A549 (cell line): ENCODE measurements around the gene MEF2B. TPM values are rescaled to one million over a fixed set of nuclear protein-coding genes. Genes with fewer than 3 reads are reported as not detected.
A peak's percentile ranks its signal among the peaks of the same experiment; 100 is the strongest.

Experiments used
- ATAC-seq, 2 experiments: fragments of 200-7000 bp in 1 of 2; fragments of >200 bp in 1 of 2; cut with Nextera tagmentation in 1 of 2; cut with Tn5 transposase in 1 of 2; 3 replicates each; pipeline versions ENCODE4 v1.8.0 to v1.9.1; 2018 to 2020; ENCODE audit warnings: mild to moderate bottlenecking in 1 of 2, moderate library complexity in 1 of 2
- CTCF ChIA-PET: fragments of 300-600 bp; sonication (Branson Sonifier 250); formaldehyde crosslinking; extraction: SDS; loops from one replicate; lab custom pipeline; 2021; ENCODE audit warnings: antibody characterized with exemption, inconsistent platforms; lab: Yijun Ruan, JAX
- POLR2A ChIA-PET: fragments of 350-600 bp; formaldehyde crosslinking; extraction: SDS; loops from one replicate; lab custom pipeline; 2021; ENCODE audit warnings: antibody characterized with exemption, inconsistent platforms; lab: Yijun Ruan, JAX
- DNase-seq, 2 experiments: peaks; one replicate each; pipeline versions ENCODE4 v3.0.0 to v3.0.0-alpha.2; 2011 to 2016; ENCODE audit warnings: low read depth in 1 of 2, low spot score in 1 of 2
- FAIRE-seq: peaks from 2 replicates; lab custom pipeline; 2011; peaks lifted over from hg19 to GRCh38; lab: Jason Lieb, UNC
- H3K27ac ChIP-seq, 2 experiments: fragments of >200 bp; sonication (Bioruptor Twin); formaldehyde crosslinking; 3 replicates each; pipeline ENCODE4 v1.5.1; 2016 to 2017
- H3K4me1 ChIP-seq: fragments of >200 bp; sonication (Bioruptor Twin); formaldehyde crosslinking; 3 replicates; pipeline ENCODE4 v1.6.1; 2016
- H3K4me2 ChIP-seq: fragments of >200 bp; sonication (Bioruptor Twin); formaldehyde crosslinking; 3 replicates; pipeline ENCODE4 v1.6.1; 2016
- H3K4me3 ChIP-seq: fragments of >200 bp; sonication (Bioruptor Twin); formaldehyde crosslinking; 3 replicates; pipeline ENCODE4 v1.5.1; 2016
- H3K9me3 ChIP-seq: fragments of >200 bp; sonication (Bioruptor Twin); formaldehyde crosslinking; 3 replicates; pipeline ENCODE4 v1.6.1; 2016
- E2F6 ChIP-seq: IDR thresholded peaks from 2 replicates; pipeline ENCODE4 v1.6.1; 2012; ENCODE audit warnings: low read depth, borderline replicate concordance
- EHMT2 ChIP-seq: fragments of 200-600 bp; sonication (generic); IDR thresholded peaks from 2 replicates; pipeline ENCODE4 v1.6.1; 2016; ENCODE audit warnings: antibody characterized with exemption, low read depth, mild to moderate bottlenecking, moderate library complexity
- HEYL ChIP-seq: fragments of 250-450 bp; sonication (Bioruptor Pico); IDR thresholded peaks from 2 replicates; pipeline ENCODE4 v1.8.0; 2021; ENCODE audit warnings: mild to moderate bottlenecking, moderate library complexity
- JUNB ChIP-seq: fragments of >200 bp; sonication (Bioruptor Twin); formaldehyde crosslinking; IDR thresholded peaks from 2 replicates; pipeline ENCODE4 v1.6.1; 2016
- MAFK ChIP-seq: fragments of 450-650 bp; IDR thresholded peaks from 2 replicates; pipeline ENCODE4 v1.6.1; 2014; ENCODE audit not compliant: partially characterized antibody
- NFE2L2 ChIP-seq: fragments of 150-350 bp; conservative IDR thresholded peaks from 2 replicates; pipeline ENCODE4 v1.6.1; 2014; ENCODE audit warnings: low read length
- NPAS2 ChIP-seq: fragments of 250-450 bp; sonication (Bioruptor Pico); IDR thresholded peaks from 2 replicates; pipeline ENCODE4 v1.8.0; 2022; ENCODE audit warnings: mild to moderate bottlenecking, moderate library complexity, borderline replicate concordance
- NR3C1 ChIP-seq: fragments of >200 bp; sonication (Bioruptor Twin); formaldehyde crosslinking; IDR thresholded peaks from 3 replicates; pipeline ENCODE4 v1.6.1; 2017
- PHF8 ChIP-seq: fragments of 200-600 bp; sonication (generic); IDR thresholded peaks from 2 replicates; pipeline ENCODE4 v1.6.1; 2016; ENCODE audit warnings: low read depth, mild to moderate bottlenecking, antibody characterized with exemption, moderate library complexity, borderline replicate concordance
- RARB ChIP-seq: fragments of 250-450 bp; sonication (Bioruptor Pico); IDR thresholded peaks from 2 replicates; pipeline ENCODE4 v1.8.0; 2021; ENCODE audit warnings: mild to moderate bottlenecking, moderate library complexity
- RCOR1 ChIP-seq: fragments of 150-350 bp; IDR thresholded peaks from 2 replicates; pipeline ENCODE4 v1.6.1; 2014; ENCODE audit warnings: antibody characterized with exemption, low read length, low read depth
- SMC3 ChIP-seq: fragments of >200 bp; sonication (Bioruptor Twin); formaldehyde crosslinking; IDR thresholded peaks from 3 replicates; pipeline ENCODE4 v1.6.1; 2018; ENCODE audit warnings: inconsistent platforms
- TP53 ChIP-seq: fragments of 250-450 bp; sonication (Bioruptor Pico); IDR thresholded peaks from 2 replicates; pipeline ENCODE4 v1.5.0; 2021; ENCODE audit warnings: mild to moderate bottlenecking, moderate library complexity
- ZFP36 ChIP-seq: fragments of 450-650 bp; IDR thresholded peaks from 2 replicates; pipeline ENCODE4 v1.6.1; 2014; ENCODE audit warnings: borderline replicate concordance; ENCODE audit not compliant: partially characterized antibody
- ZSCAN20 ChIP-seq: fragments of 250-450 bp; sonication (Bioruptor Pico); IDR thresholded peaks from 2 replicates; pipeline ENCODE4 v1.8.0; 2022; ENCODE audit warnings: mild to moderate bottlenecking, moderate library complexity
- WGBS: methylation state at CpG from one replicate; pipeline ENCODE4 v1.1.6; 2017; ENCODE audit errors: missing lambda C conversion rate; 5-methylcytosine and 5-hydroxymethylcytosine counted together
- polyA plus RNA-seq, 4 experiments: library from polyadenylated mRNA; depleted of rRNA in 3 of 4; stranded (reverse); fragments of >200 nt; fragmentation: RNase III in 1 of 4; extraction: RNeasy Plus Mini Kit Qiagen cat#74134 plus additional on column Dnase treatment in 1 of 4; gene quantifications; 2 replicates in 3 of 4; 3 replicates in 1 of 4; pipeline ENCODE4 v1.2.3, GENCODE V29; 2011 to 2017
- TF ChIP-seq, protein P1 (sequence below): fragments of >200 bp; sonication (Bioruptor Twin); formaldehyde crosslinking; IDR thresholded peaks from 3 replicates; pipeline ENCODE4 v1.6.1; 2016
- TF ChIP-seq, protein P2 (sequence below): IDR thresholded peaks from 2 replicates; pipeline ENCODE4 v1.6.1; 2012
- TF ChIP-seq, protein P3 (sequence below): fragments of 250-450 bp; sonication (Bioruptor Pico); IDR thresholded peaks from 2 replicates; pipeline ENCODE4 v1.5.0; 2021; ENCODE audit warnings: mild to moderate bottlenecking, moderate library complexity, borderline replicate concordance
- TF ChIP-seq, protein P4 (sequence below): fragments of 250-450 bp; sonication (Bioruptor Pico); IDR thresholded peaks from 2 replicates; pipeline ENCODE4 v1.5.0; 2020; ENCODE audit warnings: low read depth, mild to moderate bottlenecking, moderate library complexity
- TF ChIP-seq, protein P5 (sequence below): fragments of >200 bp; sonication (Bioruptor Twin); formaldehyde crosslinking; IDR thresholded peaks from 3 replicates; pipeline ENCODE4 v1.5.1; 2016
- TF ChIP-seq, protein P6 (sequence below): fragments of 200-600 bp; sonication (generic); IDR thresholded peaks from 2 replicates; pipeline ENCODE4 v1.6.1; 2016; ENCODE audit warnings: antibody characterized with exemption, mild to moderate bottlenecking, moderate library complexity

Gene MEF2B
- polyA plus RNA-seq, 2 of the 4 experiments (the other 2 are of a cell fraction), result 0.10 to 0.13 TPM

DNA sequence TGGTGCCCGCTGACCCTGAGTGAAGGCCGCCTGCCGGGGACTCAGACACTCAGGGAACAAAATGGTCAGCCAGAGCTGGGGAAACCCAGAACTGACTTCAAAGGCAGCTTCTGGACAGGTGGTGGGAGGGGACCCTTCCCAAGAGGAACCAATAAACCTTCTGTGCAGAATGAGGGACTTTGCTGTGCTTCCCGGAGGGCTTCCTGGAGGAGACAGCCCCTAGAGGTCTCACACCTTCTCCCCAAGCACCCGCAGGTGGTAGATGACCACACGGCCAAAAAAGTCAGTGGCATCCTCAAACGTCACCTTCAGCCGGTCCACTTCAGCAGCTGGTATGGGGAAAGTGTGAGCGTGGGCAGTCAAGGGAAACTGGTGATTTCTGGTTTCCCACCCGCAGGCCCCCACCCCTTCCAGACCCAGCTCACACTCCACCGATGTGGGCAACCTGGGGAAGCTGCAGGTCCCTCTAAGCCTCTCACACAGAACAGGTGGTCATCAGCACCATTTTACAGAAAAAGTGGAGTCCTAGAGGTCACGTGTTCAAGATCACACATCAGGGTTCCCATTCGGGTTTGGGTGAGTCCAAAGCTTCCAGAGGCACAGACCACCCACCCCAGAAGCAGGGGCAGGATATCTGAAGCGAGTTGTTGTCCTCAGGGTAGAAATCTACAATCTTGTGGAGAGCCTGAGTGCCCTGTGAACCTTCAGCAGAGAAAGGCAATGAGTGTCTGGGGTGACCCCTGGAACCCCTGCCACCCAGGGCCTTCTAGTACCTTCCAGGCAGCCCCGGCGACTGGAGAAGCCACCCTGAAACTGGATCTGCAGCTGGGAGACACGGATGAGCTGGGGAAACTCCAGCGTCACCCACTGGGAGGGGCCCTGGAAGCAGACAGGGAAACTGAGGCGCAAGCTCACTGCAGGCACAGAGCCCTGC, 31.9 kb upstream of the MEF2B start:
- FAIRE-seq (no peak), ATAC-seq (no peak), DNase-seq (no peak)
- TF ChIP-seq, protein P1, sequence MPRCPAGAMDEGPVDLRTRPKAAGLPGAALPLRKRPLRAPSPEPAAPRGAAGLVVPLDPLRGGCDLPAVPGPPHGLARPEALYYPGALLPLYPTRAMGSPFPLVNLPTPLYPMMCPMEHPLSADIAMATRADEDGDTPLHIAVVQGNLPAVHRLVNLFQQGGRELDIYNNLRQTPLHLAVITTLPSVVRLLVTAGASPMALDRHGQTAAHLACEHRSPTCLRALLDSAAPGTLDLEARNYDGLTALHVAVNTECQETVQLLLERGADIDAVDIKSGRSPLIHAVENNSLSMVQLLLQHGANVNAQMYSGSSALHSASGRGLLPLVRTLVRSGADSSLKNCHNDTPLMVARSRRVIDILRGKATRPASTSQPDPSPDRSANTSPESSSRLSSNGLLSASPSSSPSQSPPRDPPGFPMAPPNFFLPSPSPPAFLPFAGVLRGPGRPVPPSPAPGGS, result 0 out of 3 replicates have a peak, but pooled peaks have one; percentile 3
- no peak for TF ChIP-seq TP53
- no peak for TF ChIP-seq MAFK
- TF ChIP-seq NPAS2 (CRISPR knock-in tag), result no peak
- no peak for TF ChIP-seq E2F6
- peak; percentile 52 for TF ChIP-seq ZFP36
- WGBS, result 88% methylated on average over 13 of the region's 19 CpGs
- Histone ChIP-seq H3K4me2 (peak overlapping the region; percentile 97), H3K27ac (peak overlapping the region; percentile 88), H3K9me3 (no peaks in the 10 kb centered on the region), H3K4me3 (peak overlapping the region; percentile 84), H3K4me1 (0 out of 3 replicates have a peak, but pooled peaks cover 7% of the 10 kb centered on the region)
- ChIA-PET CTCF (interaction anchor here (1.0 to 2.5 kb wide), 5 partner anchors 10 to 28 kb away, joined by 3 to 9 read pairs (median 4); partner anchors contain the start of gene NCAN), POLR2A (no interaction called here)

- Histone ChIP-seq H3K4me2 (peak overlapping the region; percentile 70), H3K27ac (peak overlapping the region in 1 of 2 experiments; percentile 94; a peak in 2 of 6 replicates), H3K4me1 (peaks cover 18% of the 10 kb centered on the region; the same call in 2 of the 3 replicates), H3K4me3 (no peak overlapping the region), H3K9me3 (no peaks in the 10 kb centered on the region)
- ChIA-PET CTCF (interaction anchor here (0.7 to 1.5 kb wide), 3 partner anchors 8 to 119 kb away, joined by 3 to 4 read pairs (median 3); no protein-coding TSS in a partner anchor), POLR2A (interaction anchor here (0.7 to 2.8 kb wide), 2 partner anchors 9 to 15 kb away, joined by 3 to 19 read pairs; partner anchors contain the start of gene NR2C2AP)
- ATAC-seq, result no peak
- no peak for FAIRE-seq
- 71% methylated on average over 5 of the region's 5 CpGs for WGBS
- no peak for DNase-seq
- TF ChIP-seq ZSCAN20 (CRISPR knock-in tag) (no peak), JUNB (no peak), RCOR1 (no peak), HEYL (CRISPR knock-in tag) (no peak), RARB (CRISPR knock-in tag) (no peak), SMC3 (no peak), PHF8 (no peak), NR3C1 (no peak), EHMT2 (no peak), NFE2L2 (no peak), ZFP36 (no peak)
- TF ChIP-seq, protein P2, sequence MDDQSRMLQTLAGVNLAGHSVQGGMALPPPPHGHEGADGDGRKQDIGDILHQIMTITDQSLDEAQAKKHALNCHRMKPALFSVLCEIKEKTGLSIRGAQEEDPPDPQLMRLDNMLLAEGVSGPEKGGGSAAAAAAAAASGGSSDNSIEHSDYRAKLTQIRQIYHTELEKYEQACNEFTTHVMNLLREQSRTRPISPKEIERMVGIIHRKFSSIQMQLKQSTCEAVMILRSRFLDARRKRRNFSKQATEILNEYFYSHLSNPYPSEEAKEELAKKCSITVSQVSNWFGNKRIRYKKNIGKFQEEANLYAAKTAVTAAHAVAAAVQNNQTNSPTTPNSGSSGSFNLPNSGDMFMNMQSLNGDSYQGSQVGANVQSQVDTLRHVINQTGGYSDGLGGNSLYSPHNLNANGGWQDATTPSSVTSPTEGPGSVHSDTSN, result no peak
- TF ChIP-seq, protein P3, sequence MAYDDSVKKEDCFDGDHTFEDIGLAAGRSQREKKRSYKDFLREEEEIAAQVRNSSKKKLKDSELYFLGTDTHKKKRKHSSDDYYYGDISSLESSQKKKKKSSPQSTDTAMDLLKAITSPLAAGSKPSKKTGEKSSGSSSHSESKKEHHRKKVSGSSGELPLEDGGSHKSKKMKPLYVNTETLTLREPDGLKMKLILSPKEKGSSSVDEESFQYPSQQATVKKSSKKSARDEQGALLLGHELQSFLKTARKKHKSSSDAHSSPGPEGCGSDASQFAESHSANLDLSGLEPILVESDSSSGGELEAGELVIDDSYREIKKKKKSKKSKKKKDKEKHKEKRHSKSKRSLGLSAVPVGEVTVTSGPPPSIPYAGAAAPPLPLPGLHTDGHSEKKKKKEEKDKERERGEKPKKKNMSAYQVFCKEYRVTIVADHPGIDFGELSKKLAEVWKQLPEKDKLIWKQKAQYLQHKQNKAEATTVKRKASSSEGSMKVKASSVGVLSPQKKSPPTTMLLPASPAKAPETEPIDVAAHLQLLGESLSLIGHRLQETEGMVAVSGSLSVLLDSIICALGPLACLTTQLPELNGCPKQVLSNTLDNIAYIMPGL (CRISPR knock-in tag), result no peak
- TF ChIP-seq, protein P4, sequence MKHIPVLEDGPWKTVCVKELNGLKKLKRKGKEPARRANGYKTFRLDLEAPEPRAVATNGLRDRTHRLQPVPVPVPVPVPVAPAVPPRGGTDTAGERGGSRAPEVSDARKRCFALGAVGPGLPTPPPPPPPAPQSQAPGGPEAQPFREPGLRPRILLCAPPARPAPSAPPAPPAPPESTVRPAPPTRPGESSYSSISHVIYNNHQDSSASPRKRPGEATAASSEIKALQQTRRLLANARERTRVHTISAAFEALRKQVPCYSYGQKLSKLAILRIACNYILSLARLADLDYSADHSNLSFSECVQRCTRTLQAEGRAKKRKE (CRISPR knock-in tag), result no peak
- TF ChIP-seq, protein P5, sequence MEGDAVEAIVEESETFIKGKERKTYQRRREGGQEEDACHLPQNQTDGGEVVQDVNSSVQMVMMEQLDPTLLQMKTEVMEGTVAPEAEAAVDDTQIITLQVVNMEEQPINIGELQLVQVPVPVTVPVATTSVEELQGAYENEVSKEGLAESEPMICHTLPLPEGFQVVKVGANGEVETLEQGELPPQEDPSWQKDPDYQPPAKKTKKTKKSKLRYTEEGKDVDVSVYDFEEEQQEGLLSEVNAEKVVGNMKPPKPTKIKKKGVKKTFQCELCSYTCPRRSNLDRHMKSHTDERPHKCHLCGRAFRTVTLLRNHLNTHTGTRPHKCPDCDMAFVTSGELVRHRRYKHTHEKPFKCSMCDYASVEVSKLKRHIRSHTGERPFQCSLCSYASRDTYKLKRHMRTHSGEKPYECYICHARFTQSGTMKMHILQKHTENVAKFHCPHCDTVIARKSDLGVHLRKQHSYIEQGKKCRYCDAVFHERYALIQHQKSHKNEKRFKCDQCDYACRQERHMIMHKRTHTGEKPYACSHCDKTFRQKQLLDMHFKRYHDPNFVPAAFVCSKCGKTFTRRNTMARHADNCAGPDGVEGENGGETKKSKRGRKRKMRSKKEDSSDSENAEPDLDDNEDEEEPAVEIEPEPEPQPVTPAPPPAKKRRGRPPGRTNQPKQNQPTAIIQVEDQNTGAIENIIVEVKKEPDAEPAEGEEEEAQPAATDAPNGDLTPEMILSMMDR, result no peak
- TF ChIP-seq, protein P6, sequence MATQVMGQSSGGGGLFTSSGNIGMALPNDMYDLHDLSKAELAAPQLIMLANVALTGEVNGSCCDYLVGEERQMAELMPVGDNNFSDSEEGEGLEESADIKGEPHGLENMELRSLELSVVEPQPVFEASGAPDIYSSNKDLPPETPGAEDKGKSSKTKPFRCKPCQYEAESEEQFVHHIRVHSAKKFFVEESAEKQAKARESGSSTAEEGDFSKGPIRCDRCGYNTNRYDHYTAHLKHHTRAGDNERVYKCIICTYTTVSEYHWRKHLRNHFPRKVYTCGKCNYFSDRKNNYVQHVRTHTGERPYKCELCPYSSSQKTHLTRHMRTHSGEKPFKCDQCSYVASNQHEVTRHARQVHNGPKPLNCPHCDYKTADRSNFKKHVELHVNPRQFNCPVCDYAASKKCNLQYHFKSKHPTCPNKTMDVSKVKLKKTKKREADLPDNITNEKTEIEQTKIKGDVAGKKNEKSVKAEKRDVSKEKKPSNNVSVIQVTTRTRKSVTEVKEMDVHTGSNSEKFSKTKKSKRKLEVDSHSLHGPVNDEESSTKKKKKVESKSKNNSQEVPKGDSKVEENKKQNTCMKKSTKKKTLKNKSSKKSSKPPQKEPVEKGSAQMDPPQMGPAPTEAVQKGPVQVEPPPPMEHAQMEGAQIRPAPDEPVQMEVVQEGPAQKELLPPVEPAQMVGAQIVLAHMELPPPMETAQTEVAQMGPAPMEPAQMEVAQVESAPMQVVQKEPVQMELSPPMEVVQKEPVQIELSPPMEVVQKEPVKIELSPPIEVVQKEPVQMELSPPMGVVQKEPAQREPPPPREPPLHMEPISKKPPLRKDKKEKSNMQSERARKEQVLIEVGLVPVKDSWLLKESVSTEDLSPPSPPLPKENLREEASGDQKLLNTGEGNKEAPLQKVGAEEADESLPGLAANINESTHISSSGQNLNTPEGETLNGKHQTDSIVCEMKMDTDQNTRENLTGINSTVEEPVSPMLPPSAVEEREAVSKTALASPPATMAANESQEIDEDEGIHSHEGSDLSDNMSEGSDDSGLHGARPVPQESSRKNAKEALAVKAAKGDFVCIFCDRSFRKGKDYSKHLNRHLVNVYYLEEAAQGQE, result no peak
Measured at GRCh38 chr19:19193926-19194325, 23.9 kb upstream of the MEF2B start.
